ENCODE measurements around the gene SF3B5.

GRCh38 chr6:144055121-144055931 is 40.0 kb downstream of the SF3B5 start:
- no peak for TF ChIP-seq CTCF (conservative IDR thresholded peaks at IDR 0.05; ENCODE audit: low read depth, low read length)
- no peak for TF ChIP-seq EZH2 (IDR thresholded peaks at IDR 0.05; ENCODE audit: low read length, unreplicated experiment)
- TF ChIP-seq EZH2phosphoT487 (IDR thresholded peaks at IDR 0.05; ENCODE audit: borderline replicate concordance, low read length): no peak

Data from PC-3 (cell line).